ENCODE results near the gene DBT. TPM values are rescaled to one million over a fixed set of nuclear protein-coding genes. Genes with fewer than 3 reads are reported as not detected.
"Not testable (repeated sequence)": the region's sequence is repeated elsewhere in the genome, so short reads cannot be mapped to it uniquely, and the experiment has no call there.

Gene DBT
- total RNA-seq, 2 donors from 2014 or later = 15.5 to 20.3 TPM

GRCh38 chr1:100206301-100206700 lies 43.3 kb downstream of the DBT start:
- no peaks in the 10 kb centered on the region for H3K36me3 ChIP-seq
- intact Hi-C loops (cut with DNase I) = no loop called here
- no peak overlapping the region for H3K9ac ChIP-seq (ENCODE audit: low read depth in 2 of 2, low read length in 2 of 2)
- H3K4me3 ChIP-seq = no peak overlapping the region
- no peak overlapping the region for H3K27ac ChIP-seq
- TF ChIP-seq CTCF (IDR thresholded peaks at IDR 0.05) = no peak
- no peaks in the 10 kb centered on the region for H3K9me3 ChIP-seq
- DNase-seq = no peak
- no peaks in the 10 kb centered on the region for H3K27me3 ChIP-seq
- H3K4me1 ChIP-seq = no peaks in the 10 kb centered on the region

GRCh38 chr1:100205593-100205992 lies 44.0 kb downstream of the DBT start:
- H3K4me1 ChIP-seq; H3K27ac ChIP-seq; DNase-seq; H3K9me3 ChIP-seq; H3K27me3 ChIP-seq; H3K4me3 ChIP-seq; intact Hi-C loops (cut with DNase I); H3K9ac ChIP-seq (ENCODE audit: low read depth in 2 of 2, low read length in 2 of 2); H3K36me3 ChIP-seq: not testable (repeated sequence)

GRCh38 chr1:100205103-100205502 lies 44.5 kb downstream of the DBT start:
- intact Hi-C loops (cut with DNase I); H3K27ac ChIP-seq; H3K4me1 ChIP-seq; H3K36me3 ChIP-seq; H3K27me3 ChIP-seq; H3K9ac ChIP-seq (ENCODE audit: low read depth in 2 of 2, low read length in 2 of 2); H3K4me3 ChIP-seq; H3K9me3 ChIP-seq; DNase-seq: not testable (repeated sequence)

- DNase-seq; H3K27ac ChIP-seq; H3K4me3 ChIP-seq; H3K4me1 ChIP-seq; intact Hi-C loops (cut with DNase I); H3K27me3 ChIP-seq; H3K9ac ChIP-seq (ENCODE audit: low read depth in 2 of 2, low read length in 2 of 2); H3K36me3 ChIP-seq; H3K9me3 ChIP-seq: not testable (repeated sequence)
Observed at GRCh38 chr1:100202703-100203102, 46.9 kb downstream of the DBT start.

GRCh38 chr1:100200060-100200459 lies 49.6 kb downstream of the DBT start:
- DNase-seq; H3K4me1 ChIP-seq; H3K36me3 ChIP-seq; H3K27me3 ChIP-seq; H3K4me3 ChIP-seq; intact Hi-C loops (cut with DNase I); H3K27ac ChIP-seq; H3K9me3 ChIP-seq; H3K9ac ChIP-seq (ENCODE audit: low read depth in 2 of 2, low read length in 2 of 2): not testable (repeated sequence)

- Histone ChIP-seq H3K27me3 (no peaks in the 10 kb centered on the region), H3K4me1 (no peaks in the 10 kb centered on the region), H3K4me3 (no peak overlapping the region), H3K36me3 (peaks cover 5% of the 10 kb centered on the region), H3K27ac (no peak overlapping the region), H3K9me3 (no peaks in the 10 kb centered on the region), H3K9ac (ENCODE audit: low read depth in 2 of 2, low read length in 2 of 2) (no peak overlapping the region)
- intact Hi-C loops (cut with DNase I) = no loop called here
- TF ChIP-seq CTCF (IDR thresholded peaks at IDR 0.05) = no peak
- no peak for DNase-seq
Observed at GRCh38 chr1:100198596-100198995, 51.0 kb downstream of the DBT start.

GRCh38 chr1:100188617-100189016 lies 61.0 kb downstream of the DBT start:
- no peaks in the 10 kb centered on the region for H3K4me1 ChIP-seq
- no peak for TF ChIP-seq CTCF (IDR thresholded peaks at IDR 0.05)
- intact Hi-C loops (cut with DNase I) = no loop called here

GRCh38 chr1:100187912-100188311 lies 61.7 kb downstream of the DBT start:
- intact Hi-C loops (cut with DNase I) = no loop called here
- Histone ChIP-seq H3K4me1 (no peaks in the 10 kb centered on the region), H3K9me3 (no peaks in the 10 kb centered on the region), H3K4me3 (no peak overlapping the region), H3K36me3 (no peaks in the 10 kb centered on the region), H3K9ac (ENCODE audit: low read depth in 2 of 2, low read length in 2 of 2) (no peak overlapping the region), H3K27me3 (no peaks in the 10 kb centered on the region), H3K27ac (no peak overlapping the region)
- no peak for TF ChIP-seq CTCF (IDR thresholded peaks at IDR 0.05)
- DNase-seq = peak; percentile 20

More at GRCh38 chr1:100188617-100189016, 61.0 kb downstream of the DBT start:
- Histone ChIP-seq H3K9ac (ENCODE audit: low read depth in 2 of 2, low read length in 2 of 2) (no peak overlapping the region), H3K27me3 (no peaks in the 10 kb centered on the region), H3K27ac (no peak overlapping the region), H3K36me3 (no peaks in the 10 kb centered on the region), H3K4me3 (no peak overlapping the region), H3K9me3 (no peaks in the 10 kb centered on the region)
- no peak for DNase-seq
